ENCODE measurements around the gene GPR160.

- no peak for TF ChIP-seq CTCF (IDR thresholded peaks at IDR 0.05)
- no peak for TF ChIP-seq POLR2A (IDR thresholded peaks at IDR 0.05)
These were observed 8.7 kb downstream of the GPR160 start for GRCh38 chr3:170046269-170047132.

All from vagina (tissue), 2 donors.